Peyer's patch (tissue), 4 donors: ENCODE data around the gene STS.

Source experiments
- POLR2A ChIP-seq, 2 donors: fragments of 450-650 bp; IDR thresholded peaks; one replicate each; pipeline ENCODE4 v1.5.1; 2017; ENCODE audit warnings: antibody characterized with exemption in 2 of 2, mild to moderate bottlenecking in 2 of 2, moderate library complexity in 2 of 2
- TF ChIP-seq, protein P1 (sequence below), 6 experiments: fragments of 450-650 bp in 4 of 6; fragments of 200-600 bp in 2 of 6; sonication (generic) in 1 of 6; IDR thresholded peaks; one replicate each; pipeline ENCODE4 v1.5.1; 2017 to 2019; ENCODE audit warnings: antibody characterized with exemption in 6 of 6, mild to moderate bottlenecking in 3 of 6, moderate library complexity in 1 of 6

GRCh38 chrX:7111518-7111917, 36.0 kb upstream of the STS start:
- TF ChIP-seq, protein P1, sequence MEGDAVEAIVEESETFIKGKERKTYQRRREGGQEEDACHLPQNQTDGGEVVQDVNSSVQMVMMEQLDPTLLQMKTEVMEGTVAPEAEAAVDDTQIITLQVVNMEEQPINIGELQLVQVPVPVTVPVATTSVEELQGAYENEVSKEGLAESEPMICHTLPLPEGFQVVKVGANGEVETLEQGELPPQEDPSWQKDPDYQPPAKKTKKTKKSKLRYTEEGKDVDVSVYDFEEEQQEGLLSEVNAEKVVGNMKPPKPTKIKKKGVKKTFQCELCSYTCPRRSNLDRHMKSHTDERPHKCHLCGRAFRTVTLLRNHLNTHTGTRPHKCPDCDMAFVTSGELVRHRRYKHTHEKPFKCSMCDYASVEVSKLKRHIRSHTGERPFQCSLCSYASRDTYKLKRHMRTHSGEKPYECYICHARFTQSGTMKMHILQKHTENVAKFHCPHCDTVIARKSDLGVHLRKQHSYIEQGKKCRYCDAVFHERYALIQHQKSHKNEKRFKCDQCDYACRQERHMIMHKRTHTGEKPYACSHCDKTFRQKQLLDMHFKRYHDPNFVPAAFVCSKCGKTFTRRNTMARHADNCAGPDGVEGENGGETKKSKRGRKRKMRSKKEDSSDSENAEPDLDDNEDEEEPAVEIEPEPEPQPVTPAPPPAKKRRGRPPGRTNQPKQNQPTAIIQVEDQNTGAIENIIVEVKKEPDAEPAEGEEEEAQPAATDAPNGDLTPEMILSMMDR (IDR thresholded peaks at IDR 0.05), result no peak
- no peak for TF ChIP-seq POLR2A (IDR thresholded peaks at IDR 0.05)
